ENCODE data around the gene CSNK1A1. TPM values are rescaled to one million over a fixed set of nuclear protein-coding genes. Genes with fewer than 3 reads are reported as not detected.

Gene CSNK1A1
- total and polyA plus RNA-seq, 2 of the 4 experiments (the other 2 are of a cell fraction) = 140 to 419 TPM

DNA sequence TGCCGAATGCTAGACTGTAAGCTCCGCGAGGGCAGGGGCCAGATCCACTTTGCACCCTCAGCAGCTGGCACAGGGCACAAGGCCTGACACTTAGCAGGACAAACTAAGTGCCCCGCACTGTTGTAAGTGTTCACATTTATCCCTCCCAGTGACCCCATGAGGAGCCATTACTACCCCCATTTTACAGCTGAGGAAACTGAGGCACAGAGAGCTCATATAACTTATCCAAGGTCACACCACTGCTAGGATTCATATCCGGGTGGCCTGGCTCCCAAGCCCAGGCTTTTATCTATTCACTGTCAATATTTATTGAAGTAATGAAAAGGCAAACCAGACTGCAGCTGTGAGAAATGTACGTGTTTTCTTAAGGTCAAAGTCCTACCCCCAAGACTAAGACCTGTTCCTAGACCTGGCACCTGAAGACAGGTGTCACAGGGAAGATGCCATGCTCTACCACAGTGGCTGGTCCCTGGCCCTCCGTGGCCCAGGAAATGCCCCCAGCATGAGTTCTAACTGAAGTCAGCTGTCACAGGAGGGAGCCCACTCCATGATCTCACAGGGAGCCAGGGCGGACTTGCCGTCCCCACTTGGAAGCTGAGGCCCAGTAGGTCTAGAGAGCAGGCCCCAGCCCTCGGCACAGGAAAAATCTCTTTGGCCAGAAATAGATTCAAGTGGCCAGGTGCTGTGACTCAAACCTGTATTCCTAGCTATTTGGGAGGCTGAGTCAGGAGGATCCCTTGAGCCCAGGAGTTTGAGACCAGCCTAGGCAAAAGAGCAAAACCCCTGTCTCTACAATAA lies 97.4 kb downstream of the CSNK1A1 start:
- no TSS peak for BruUV-seq (replicated peaks)
- H3K4me2 ChIP-seq (ENCODE audit: low read depth, low read length) = no peak overlapping the region
- H3K27me3 ChIP-seq (ENCODE audit: control insufficient read depth, insufficient read depth, low read length) = no peaks in the 10 kb centered on the region
- H2BK120ac ChIP-seq (ENCODE audit: low read depth, low read length) = peak overlapping the region; percentile 96
- no peak overlapping the region for H3K4me3 ChIP-seq (ENCODE audit: insufficient read depth, low read depth, low read length)
- DNase-seq (no peak), ATAC-seq (ENCODE audit: low read depth) (no peak)
- no peaks in the 10 kb centered on the region for H3K36me3 ChIP-seq (ENCODE audit: control insufficient read depth, insufficient read depth, low read length)
- peak overlapping the region; percentile 94 for H3K18ac ChIP-seq (ENCODE audit: low read depth, low read length)
- 68% methylated on average over 4 of the region's 10 CpGs; no CpG with 5 or more reads in 1 of the 2 experiments for WGBS, 2 experiments (ENCODE audit: extremely low coverage in 2 of 2, insufficient read length in 1 of 2)
- ChIA-PET POLR2A (ENCODE audit: unreplicated experiment) (interaction anchor here (0.6 to 1.2 kb wide), 3 partner anchors 30 to 108 kb away, joined by 3 to 4 read pairs (median 3); no protein-coding TSS in a partner anchor), CTCF (interaction anchor here (1.6 to 2.2 kb wide), 2 partner anchors 8 to 33 kb away, joined by 4 to 5 read pairs; no protein-coding TSS in a partner anchor)
- dilution Hi-C loops (cut with HindIII; ENCODE audit: low sequenced_read_pairs, unreplicated experiment) (no loop called here), intact Hi-C loops (cut with micrococcal nuclease) (loop anchor here (1.0 kb wide), 1 partner anchor 27 kb away; no protein-coding TSS in a partner anchor), in situ Hi-C loops (cut with MboI; ENCODE audit: low sequenced_read_pairs) (no loop called here)
- peak overlapping the region; percentile 96 for H4K5ac ChIP-seq (ENCODE audit: low read depth, low read length)
- H2BK20ac ChIP-seq (ENCODE audit: low read depth, low read length) = peak overlapping the region; percentile 99
- TF ChIP-seq POLR2A (IDR thresholded peaks at IDR 0.05; ENCODE audit: low read depth, low read length) (no peak), MAZ (IDR thresholded peaks at IDR 0.05; ENCODE audit: borderline replicate concordance, low read depth, low read length) (no peak), MXI1 (IDR thresholded peaks at IDR 0.05; ENCODE audit: borderline replicate concordance, low read depth, low read length) (no peak), BHLHE40 (IDR thresholded peaks at IDR 0.05; ENCODE audit: low read depth, low read length) (no peak), RFX5 (IDR thresholded peaks at IDR 0.05; ENCODE audit: low read depth, low read length) (no peak), FOS (IDR thresholded peaks at IDR 0.05; ENCODE audit: low read depth, low read length) (no peak), RAD21 (IDR thresholded peaks at IDR 0.05; ENCODE audit: low read length) (no peak), NFE2L2 (IDR thresholded peaks at IDR 0.05; ENCODE audit: low read depth, low read length) (no peak), RCOR1 (IDR thresholded peaks at IDR 0.05; ENCODE audit: insufficient replicate concordance, low read length) (no peak), CEBPB (IDR thresholded peaks at IDR 0.05; ENCODE audit: low read depth, low read length) (no peak), CHD1 (IDR thresholded peaks at IDR 0.05; ENCODE audit: low read depth, low read length) (no peak; the same call in 1 of the 2 replicates)
- TF ChIP-seq, protein P1, sequence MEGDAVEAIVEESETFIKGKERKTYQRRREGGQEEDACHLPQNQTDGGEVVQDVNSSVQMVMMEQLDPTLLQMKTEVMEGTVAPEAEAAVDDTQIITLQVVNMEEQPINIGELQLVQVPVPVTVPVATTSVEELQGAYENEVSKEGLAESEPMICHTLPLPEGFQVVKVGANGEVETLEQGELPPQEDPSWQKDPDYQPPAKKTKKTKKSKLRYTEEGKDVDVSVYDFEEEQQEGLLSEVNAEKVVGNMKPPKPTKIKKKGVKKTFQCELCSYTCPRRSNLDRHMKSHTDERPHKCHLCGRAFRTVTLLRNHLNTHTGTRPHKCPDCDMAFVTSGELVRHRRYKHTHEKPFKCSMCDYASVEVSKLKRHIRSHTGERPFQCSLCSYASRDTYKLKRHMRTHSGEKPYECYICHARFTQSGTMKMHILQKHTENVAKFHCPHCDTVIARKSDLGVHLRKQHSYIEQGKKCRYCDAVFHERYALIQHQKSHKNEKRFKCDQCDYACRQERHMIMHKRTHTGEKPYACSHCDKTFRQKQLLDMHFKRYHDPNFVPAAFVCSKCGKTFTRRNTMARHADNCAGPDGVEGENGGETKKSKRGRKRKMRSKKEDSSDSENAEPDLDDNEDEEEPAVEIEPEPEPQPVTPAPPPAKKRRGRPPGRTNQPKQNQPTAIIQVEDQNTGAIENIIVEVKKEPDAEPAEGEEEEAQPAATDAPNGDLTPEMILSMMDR (conservative IDR thresholded peaks at IDR 0.05; ENCODE audit: low read depth, low read length) = no peak
- TF ChIP-seq, protein P2, sequence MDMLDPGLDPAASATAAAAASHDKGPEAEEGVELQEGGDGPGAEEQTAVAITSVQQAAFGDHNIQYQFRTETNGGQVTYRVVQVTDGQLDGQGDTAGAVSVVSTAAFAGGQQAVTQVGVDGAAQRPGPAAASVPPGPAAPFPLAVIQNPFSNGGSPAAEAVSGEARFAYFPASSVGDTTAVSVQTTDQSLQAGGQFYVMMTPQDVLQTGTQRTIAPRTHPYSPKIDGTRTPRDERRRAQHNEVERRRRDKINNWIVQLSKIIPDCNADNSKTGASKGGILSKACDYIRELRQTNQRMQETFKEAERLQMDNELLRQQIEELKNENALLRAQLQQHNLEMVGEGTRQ (IDR thresholded peaks at IDR 0.05; ENCODE audit: low read depth, low read length) = no peak
- TF ChIP-seq, protein P3, sequence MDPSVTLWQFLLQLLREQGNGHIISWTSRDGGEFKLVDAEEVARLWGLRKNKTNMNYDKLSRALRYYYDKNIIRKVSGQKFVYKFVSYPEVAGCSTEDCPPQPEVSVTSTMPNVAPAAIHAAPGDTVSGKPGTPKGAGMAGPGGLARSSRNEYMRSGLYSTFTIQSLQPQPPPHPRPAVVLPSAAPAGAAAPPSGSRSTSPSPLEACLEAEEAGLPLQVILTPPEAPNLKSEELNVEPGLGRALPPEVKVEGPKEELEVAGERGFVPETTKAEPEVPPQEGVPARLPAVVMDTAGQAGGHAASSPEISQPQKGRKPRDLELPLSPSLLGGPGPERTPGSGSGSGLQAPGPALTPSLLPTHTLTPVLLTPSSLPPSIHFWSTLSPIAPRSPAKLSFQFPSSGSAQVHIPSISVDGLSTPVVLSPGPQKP (IDR thresholded peaks at IDR 0.05; ENCODE audit: borderline replicate concordance, low read depth, low read length) = no peak
- no peaks in the 10 kb centered on the region for H3K9me3 ChIP-seq (ENCODE audit: control insufficient read depth, insufficient read depth, low read length)
- peak overlapping the region; percentile 76 to 99 for H4K8ac ChIP-seq (ENCODE audit: low read depth in 2 of 2, low read length in 2 of 2)
- peak overlapping the region; percentile 97 for H2AK9ac ChIP-seq (replicated peaks; ENCODE audit: low read depth, low read length, poor library complexity)
- H2BK15ac ChIP-seq (ENCODE audit: low read depth, low read length) = peak overlapping the region; percentile 98
- peak overlapping the region; percentile 82 for H3K23ac ChIP-seq (ENCODE audit: low read depth, low read length)
- H3K4me1 ChIP-seq (ENCODE audit: control insufficient read depth, insufficient read depth, low read length) = peaks cover 47% of the 10 kb centered on the region
- peak overlapping the region; percentile 98 for H3K4ac ChIP-seq (ENCODE audit: low read depth, low read length)
- peak overlapping the region; percentile 99 for H4K91ac ChIP-seq (ENCODE audit: insufficient read depth, low read depth, low read length)
- peak overlapping the region; percentile 82 for H3K14ac ChIP-seq (replicated peaks; ENCODE audit: low read depth, low read length)
- H2BK5ac ChIP-seq (ENCODE audit: low read depth, low read length, poor library complexity, severe bottlenecking) = peak overlapping the region; percentile 98
- no peaks in the 10 kb centered on the region for H4K20me1 ChIP-seq (ENCODE audit: insufficient read depth, low read length)
- peaks cover 0 to 39% of the 10 kb centered on the region in 2 experiments; a peak in 3 of 4 replicates for H3K79me1 ChIP-seq (ENCODE audit: low read depth in 1 of 2, low read length in 2 of 2)
- peak overlapping the region; percentile 99 for H2AK5ac ChIP-seq (ENCODE audit: low read depth, low read length)
- H2AFZ ChIP-seq (replicated peaks; ENCODE audit: low read length, poor library complexity) = peak overlapping the region; percentile 85
- peak overlapping the region; percentile 79 for H3K9ac ChIP-seq (ENCODE audit: low read depth, low read length)
- peak overlapping the region; percentile 99 for H3K27ac ChIP-seq (ENCODE audit: insufficient read depth, low read length)
- peak overlapping the region; percentile 85 for H3K56ac ChIP-seq (ENCODE audit: extremely low read depth, insufficient read depth, low read length)
- peaks cover 33% of the 10 kb centered on the region for H3K9me1 ChIP-seq (ENCODE audit: insufficient read depth, low read length)
